Measurements from ENCODE around the gene B9D1.

DNA sequence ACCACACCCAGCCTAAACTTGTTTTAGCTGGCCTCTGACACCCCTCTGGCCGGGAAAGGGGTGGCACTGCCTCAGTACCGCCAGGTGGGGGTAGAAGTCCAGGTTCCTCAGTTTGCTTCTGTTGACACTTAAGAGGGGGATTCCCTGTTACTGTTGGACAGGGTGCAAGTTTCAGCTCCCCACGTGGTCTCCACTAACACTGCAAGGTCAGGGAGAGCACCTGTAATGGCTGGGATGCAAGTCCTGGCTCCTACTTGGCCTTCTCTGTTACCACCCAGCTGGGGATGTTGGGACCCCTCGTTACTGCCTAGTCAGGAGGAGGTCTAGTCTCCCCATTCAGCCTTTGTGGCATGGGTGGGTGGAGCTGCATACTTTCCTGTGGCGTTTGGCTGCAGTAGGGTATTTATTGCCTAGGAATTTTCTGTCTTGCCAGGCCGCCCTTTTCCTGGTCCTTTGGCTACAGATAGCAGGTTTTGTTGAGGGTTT lies 35.1 kb upstream of the B9D1 start:
- TF ChIP-seq, protein P1, sequence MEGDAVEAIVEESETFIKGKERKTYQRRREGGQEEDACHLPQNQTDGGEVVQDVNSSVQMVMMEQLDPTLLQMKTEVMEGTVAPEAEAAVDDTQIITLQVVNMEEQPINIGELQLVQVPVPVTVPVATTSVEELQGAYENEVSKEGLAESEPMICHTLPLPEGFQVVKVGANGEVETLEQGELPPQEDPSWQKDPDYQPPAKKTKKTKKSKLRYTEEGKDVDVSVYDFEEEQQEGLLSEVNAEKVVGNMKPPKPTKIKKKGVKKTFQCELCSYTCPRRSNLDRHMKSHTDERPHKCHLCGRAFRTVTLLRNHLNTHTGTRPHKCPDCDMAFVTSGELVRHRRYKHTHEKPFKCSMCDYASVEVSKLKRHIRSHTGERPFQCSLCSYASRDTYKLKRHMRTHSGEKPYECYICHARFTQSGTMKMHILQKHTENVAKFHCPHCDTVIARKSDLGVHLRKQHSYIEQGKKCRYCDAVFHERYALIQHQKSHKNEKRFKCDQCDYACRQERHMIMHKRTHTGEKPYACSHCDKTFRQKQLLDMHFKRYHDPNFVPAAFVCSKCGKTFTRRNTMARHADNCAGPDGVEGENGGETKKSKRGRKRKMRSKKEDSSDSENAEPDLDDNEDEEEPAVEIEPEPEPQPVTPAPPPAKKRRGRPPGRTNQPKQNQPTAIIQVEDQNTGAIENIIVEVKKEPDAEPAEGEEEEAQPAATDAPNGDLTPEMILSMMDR (IDR thresholded peaks at IDR 0.05): no peak
- TF ChIP-seq POLR2A (IDR thresholded peaks at IDR 0.05): no peak
- no peak for TF ChIP-seq POLR2AphosphoS5 (IDR thresholded peaks at IDR 0.05)
- TF ChIP-seq EP300 (IDR thresholded peaks at IDR 0.05): no peak

All from sigmoid colon (tissue), 4 donors.